Lower leg skin (tissue), 3 donors: Measurements from ENCODE around the gene CNTROB.

Experiments
- CTCF ChIP-seq, 3 donors: fragments of 450-650 bp; IDR thresholded peaks; one replicate each; pipeline ENCODE4 v1.5.1; 2016; ENCODE audit warnings: antibody characterized with exemption in 3 of 3, mild to moderate bottlenecking in 3 of 3, moderate library complexity in 2 of 3
- POLR2A ChIP-seq, 2 donors: fragments of 450-650 bp; IDR thresholded peaks; one replicate each; pipeline ENCODE4 v1.6.1; 2016 to 2017; ENCODE audit warnings: antibody characterized with exemption in 2 of 2, mild to moderate bottlenecking in 1 of 2, moderate library complexity in 1 of 2

GRCh38 chr17:7929158-7930023 is 2.6 kb upstream of the CNTROB start, which contains the start of gene KCNAB3:
- TF ChIP-seq POLR2A (IDR thresholded peaks at IDR 0.05) (no peak), CTCF (IDR thresholded peaks at IDR 0.05) (no peak)
